Ectodermal cell (in vitro differentiated cells): ENCODE results near the gene C5orf52.
"Not testable (repeated sequence)": the region's sequence is repeated elsewhere in the genome, so short reads cannot be mapped to it uniquely, and the experiment has no call there.

Experiments used
- H3K27ac ChIP-seq: 2 replicates; pipeline ENCODE4 v1.7.0; 2013; ENCODE audit warnings: mild to moderate bottlenecking, low read depth, low read length; ENCODE audit not compliant: insufficient read depth, poor library complexity, severe bottlenecking
- H3K27me3 ChIP-seq: 2 replicates; pipeline ENCODE4 v1.7.0; 2013; ENCODE audit warnings: mild to moderate bottlenecking, low read length; ENCODE audit not compliant: insufficient read depth, control insufficient read depth, poor library complexity, severe bottlenecking
- H3K36me3 ChIP-seq: one replicate; pipeline ENCODE4 v1.7.0; 2013; ENCODE audit warnings: low read length; ENCODE audit not compliant: control insufficient read depth, insufficient read depth
- H3K4me1 ChIP-seq: one replicate; pipeline ENCODE4 v1.7.0; 2013; ENCODE audit warnings: low read length; ENCODE audit not compliant: control insufficient read depth, insufficient read depth
- H3K4me3 ChIP-seq: 2 replicates; pipeline ENCODE4 v1.7.0; 2013; ENCODE audit warnings: low read depth, low read length, control low read depth; ENCODE audit not compliant: insufficient read depth
- H3K9me3 ChIP-seq: 2 replicates; pipeline ENCODE4 v1.7.0; 2013; ENCODE audit warnings: mild to moderate bottlenecking, low read length, moderate library complexity; ENCODE audit not compliant: control insufficient read depth
- WGBS, 2 experiments: methylation state at CpG; one replicate each; pipeline ENCODE4 v1.1.7; 2013; ENCODE audit warnings: missing lambda C conversion rate in 2 of 2; 5-methylcytosine and 5-hydroxymethylcytosine counted together

C5orf52 gene

DNA sequence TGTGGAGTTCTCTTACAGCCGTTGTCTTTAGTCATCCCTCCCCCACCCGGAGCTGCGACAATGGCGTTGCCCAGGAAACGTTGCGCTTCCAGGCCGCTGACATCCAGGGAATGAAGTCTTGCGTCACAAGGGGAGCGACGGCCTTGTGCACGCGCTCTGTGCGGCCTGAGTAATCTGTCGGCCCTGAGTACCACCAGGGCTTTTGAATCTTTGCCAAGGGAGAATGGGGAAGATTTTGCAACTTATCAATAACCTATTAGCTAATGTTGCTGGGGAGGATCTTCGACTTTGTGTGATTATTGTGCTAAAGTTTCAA is 19.0 kb upstream of the C5orf52 start, which contains the start of gene SOX30:
SOX30 (minus strand) TSS at position 62 of the 316 bp plus-strand sequence. CDS start 360 bp downstream, outside the sequence.
- 95 to 98% methylated on average over 14 to 15 of the region's 15 CpGs for WGBS, 2 experiments
- Histone ChIP-seq H3K27ac (no peak within 1 kb of the TSS), H3K9me3 (no peaks in the 10 kb centered on the region), H3K36me3 (no peaks in the 10 kb centered on the region), H3K27me3 (peaks cover 4% of the 10 kb centered on the region), H3K4me1 (no peaks in the 10 kb centered on the region), H3K4me3 (peak within 1 kb of the TSS; percentile 20)

- 85 to 89% methylated on average over 2 of the region's 2 CpGs for WGBS, 2 experiments
- no peaks in the 10 kb centered on the region for H3K27me3 ChIP-seq
- peaks cover 3% of the 10 kb centered on the region for H3K9me3 ChIP-seq
- no peak overlapping the region for H3K4me3 ChIP-seq
- no peaks in the 10 kb centered on the region for H3K4me1 ChIP-seq
- H3K27ac ChIP-seq = no peak overlapping the region
- H3K36me3 ChIP-seq = no peaks in the 10 kb centered on the region
Measured at GRCh38 chr5:157657516-157657915, 13.8 kb upstream of the C5orf52 start.

DNA sequence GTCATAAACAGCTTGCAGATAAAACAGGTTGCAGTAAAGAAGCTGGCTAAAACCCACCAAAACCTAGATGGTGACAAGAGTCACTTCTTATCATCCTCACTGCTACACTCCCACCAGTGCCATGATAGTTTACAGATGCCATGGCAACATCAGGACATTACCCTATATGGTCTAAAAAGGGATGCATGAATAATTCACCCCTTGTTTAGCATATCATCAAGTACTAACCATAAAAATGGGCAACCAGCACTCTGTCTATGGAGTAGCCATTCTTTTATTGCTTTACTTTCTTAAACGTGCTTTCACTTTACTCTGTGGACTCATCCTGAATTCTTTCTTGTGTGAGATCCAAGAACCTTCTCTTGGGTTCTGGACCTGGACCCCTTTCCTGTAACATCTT is 12.4 kb upstream of the C5orf52 start:
- WGBS, 2 experiments = 83 to 92% methylated on average over 1 of the region's 1 CpG
- no peak overlapping the region for H3K27ac ChIP-seq
- H3K27me3 ChIP-seq = no peaks in the 10 kb centered on the region
- H3K36me3 ChIP-seq = no peaks in the 10 kb centered on the region
- peaks cover 3% of the 10 kb centered on the region for H3K9me3 ChIP-seq
- no peak overlapping the region for H3K4me3 ChIP-seq
- H3K4me1 ChIP-seq = no peaks in the 10 kb centered on the region

DNA sequence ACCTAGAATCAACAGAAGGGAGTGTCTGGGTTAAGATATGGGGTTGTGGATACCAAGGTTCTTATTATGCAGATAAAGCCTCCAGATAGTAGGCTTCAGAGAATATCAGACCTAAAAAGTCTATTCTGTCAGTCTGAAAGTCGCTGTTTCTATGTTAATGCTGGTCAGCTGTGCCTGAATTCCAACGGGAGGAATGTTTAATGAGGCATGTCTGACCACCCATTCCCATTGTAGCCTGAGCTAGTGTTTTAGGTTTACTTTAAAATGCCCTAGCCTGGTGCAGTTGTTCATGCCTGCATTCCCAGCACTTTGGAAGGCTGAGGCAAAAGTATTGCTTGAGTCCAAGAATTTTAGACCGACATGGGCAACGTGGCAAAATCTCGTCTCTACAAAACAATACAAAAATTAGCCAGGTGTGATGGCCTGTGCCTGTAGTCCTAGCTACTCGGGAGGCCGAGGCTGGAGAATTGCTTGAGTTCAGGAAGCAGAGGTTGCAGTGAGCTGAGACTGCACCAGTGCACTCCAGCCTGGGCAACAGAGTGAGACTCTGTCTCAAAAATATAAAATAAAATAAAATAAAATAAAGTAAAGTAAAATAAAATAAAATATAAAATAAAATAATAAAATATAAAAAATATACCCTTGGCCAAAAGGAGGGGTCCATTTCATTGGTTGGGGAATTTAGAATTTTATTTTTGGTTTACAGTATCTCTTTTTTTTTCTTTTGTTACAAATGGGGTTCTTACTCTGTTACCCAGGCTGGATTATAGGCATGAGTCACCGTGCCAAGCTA is 11.3 kb upstream of the C5orf52 start:
- Histone ChIP-seq H3K4me1 (no peaks in the 10 kb centered on the region), H3K27ac (no peak overlapping the region), H3K27me3 (no peaks in the 10 kb centered on the region), H3K36me3 (no peaks in the 10 kb centered on the region), H3K4me3 (no peak overlapping the region), H3K9me3 (peaks cover 3% of the 10 kb centered on the region)
- WGBS, 2 experiments = 90% methylated on average over 7 of the region's 8 CpGs

DNA sequence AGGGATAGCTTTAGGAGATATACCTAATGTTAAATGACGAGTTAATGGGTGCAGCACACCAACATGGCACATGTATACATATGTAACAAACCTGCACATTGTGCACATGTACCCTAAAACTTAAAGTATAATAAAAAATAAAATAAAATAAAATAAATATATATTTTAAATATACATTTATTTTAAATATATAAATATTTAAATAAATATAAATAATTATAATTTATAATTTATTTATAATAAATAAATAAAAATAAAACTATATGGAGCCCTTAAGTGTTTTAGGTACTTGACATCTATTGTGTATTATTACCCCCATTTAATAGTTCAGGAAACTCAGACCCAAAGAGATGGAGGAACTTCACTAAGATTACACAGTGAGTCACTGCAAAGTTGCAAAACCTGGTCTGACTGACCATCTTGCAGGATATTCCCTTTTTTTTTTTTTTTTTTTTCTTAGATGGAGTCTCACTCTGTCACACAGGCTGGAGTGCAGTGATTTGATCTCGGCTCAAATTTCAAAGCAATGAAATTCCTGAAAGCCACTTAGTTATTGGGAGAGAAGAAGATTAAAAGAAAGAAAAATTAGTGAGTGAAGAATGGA is 5.8 kb upstream of the C5orf52 start:
- 88 to 90% methylated on average over 1 of the region's 2 CpGs for WGBS, 2 experiments

GRCh38 chr5:157668356-157668755 is 3.0 kb upstream of the C5orf52 start:
- WGBS, 2 experiments = 70 to 78% methylated on average over 1 of the region's 1 CpG
- no peak overlapping the region for H3K4me3 ChIP-seq
- H3K27ac ChIP-seq = no peak overlapping the region
- H3K4me1 ChIP-seq = peaks cover 4% of the 10 kb centered on the region
- no peaks in the 10 kb centered on the region for H3K36me3 ChIP-seq
- H3K9me3 ChIP-seq = no peaks in the 10 kb centered on the region
- H3K27me3 ChIP-seq = peaks cover 37% of the 10 kb centered on the region

More for the DNA sequence above, 5.8 kb upstream of the C5orf52 start:
- no peaks in the 10 kb centered on the region for H3K36me3 ChIP-seq
- peaks cover 11% of the 10 kb centered on the region for H3K27me3 ChIP-seq
- H3K4me1 ChIP-seq = peaks cover 3% of the 10 kb centered on the region
- no peak overlapping the region for H3K27ac ChIP-seq
- no peak overlapping the region for H3K4me3 ChIP-seq
- no peaks in the 10 kb centered on the region for H3K9me3 ChIP-seq

DNA sequence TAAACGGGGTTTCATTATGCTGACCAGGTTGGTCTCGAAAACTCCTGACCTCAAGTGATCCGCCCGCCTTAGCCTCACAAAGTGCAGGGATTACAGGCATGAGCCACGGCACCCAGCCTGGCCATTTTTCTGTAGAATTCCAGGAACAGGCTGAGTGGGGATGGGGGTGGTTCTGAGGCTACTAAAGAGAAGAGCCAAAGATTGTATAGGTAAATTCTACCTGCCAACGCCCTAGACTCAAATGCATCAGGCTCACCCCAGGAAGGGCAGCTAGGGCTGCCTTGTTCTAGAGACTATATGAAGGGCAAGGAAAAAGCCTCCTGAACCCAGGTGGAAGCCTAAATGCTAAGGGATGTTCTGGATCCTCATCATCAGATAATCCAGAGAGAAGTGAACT is 1.6 kb upstream of the C5orf52 start:
- WGBS, 2 experiments = 90% methylated on average over 6 of the region's 6 CpGs
- no peaks in the 10 kb centered on the region for H3K9me3 ChIP-seq
- H3K36me3 ChIP-seq = no peaks in the 10 kb centered on the region
- peaks cover 4% of the 10 kb centered on the region for H3K4me1 ChIP-seq
- no peak overlapping the region for H3K4me3 ChIP-seq
- no peak overlapping the region for H3K27ac ChIP-seq
- peaks cover 37% of the 10 kb centered on the region for H3K27me3 ChIP-seq

- 52 to 53% methylated on average over 57 of the region's 57 CpGs for WGBS, 2 experiments
- peaks cover 4% of the 10 kb centered on the region for H3K4me1 ChIP-seq
- no peaks in the 10 kb centered on the region for H3K36me3 ChIP-seq
- H3K4me3 ChIP-seq = peak overlapping the region; percentile 40
- no peaks in the 10 kb centered on the region for H3K9me3 ChIP-seq
- H3K27me3 ChIP-seq = peaks cover 37% of the 10 kb centered on the region
- no peak overlapping the region for H3K27ac ChIP-seq
Measured at GRCh38 chr5:157671592-157672330, 428 bp downstream of the C5orf52 start.

GRCh38 chr5:157672976-157673375 is 1.6 kb downstream of the C5orf52 start:
- no peak overlapping the region for H3K4me3 ChIP-seq
- no peak overlapping the region for H3K27ac ChIP-seq
- 90 to 92% methylated on average over 8 of the region's 8 CpGs for WGBS, 2 experiments
- H3K36me3 ChIP-seq = no peaks in the 10 kb centered on the region
- H3K27me3 ChIP-seq = peaks cover 37% of the 10 kb centered on the region
- peaks cover 4% of the 10 kb centered on the region for H3K4me1 ChIP-seq
- no peaks in the 10 kb centered on the region for H3K9me3 ChIP-seq

GRCh38 chr5:157674351-157674750 is 3.0 kb downstream of the C5orf52 start:
- 81 to 84% methylated on average over 4 of the region's 4 CpGs for WGBS, 2 experiments
- H3K36me3 ChIP-seq, H3K4me3 ChIP-seq, H3K9me3 ChIP-seq, H3K27ac ChIP-seq, H3K4me1 ChIP-seq: not testable (repeated sequence)
- H3K27me3 ChIP-seq = peaks cover 37% of the 10 kb centered on the region
